CD14-positive monocyte (primary cell): ENCODE data around the gene RNGTT. TPM values are rescaled to one million over a fixed set of nuclear protein-coding genes. Genes with fewer than 3 reads are reported as not detected.
"Not testable (repeated sequence)": the region's sequence is repeated elsewhere in the genome, so short reads cannot be mapped to it uniquely, and the experiment has no call there.

Experiments
- DNase-seq, 3 donors: peaks; one replicate each; pipeline ENCODE4 v3.0.0-alpha.2; 2011 to 2022
- H2AFZ ChIP-seq: 2 replicates; pipeline ENCODE4 v1.6.0; 2012; ENCODE audit warnings: mild to moderate bottlenecking, low read depth, low read length, inconsistent platforms; ENCODE audit not compliant: insufficient read depth, poor library complexity, severe bottlenecking
- H3K27ac ChIP-seq, 2 donors: 1 replicate in 1 of 2; 2 replicates in 1 of 2; pipeline ENCODE4 v1.5.1; 2012 to 2013; ENCODE audit warnings: low read length in 2 of 2, control low read depth in 1 of 2, inconsistent platforms in 1 of 2, low read depth in 1 of 2, mild to moderate bottlenecking in 1 of 2
- H3K27me3 ChIP-seq, 2 donors: one replicate each; pipeline versions ENCODE4 v1.6.0 to v1.6.1; 2011 to 2013; ENCODE audit warnings: low read length in 2 of 2; ENCODE audit not compliant: control insufficient read depth in 2 of 2, insufficient read depth in 2 of 2
- H3K36me3 ChIP-seq, 2 donors: replicated peaks in 1 of 2; 1 replicate in 1 of 2; 2 replicates in 1 of 2; pipeline versions ENCODE4 v1.5.1 to v1.6.1; 2012 to 2013; ENCODE audit warnings: low read length in 2 of 2, control low read depth in 1 of 2, inconsistent platforms in 1 of 2, mild to moderate bottlenecking in 1 of 2; ENCODE audit not compliant: insufficient read depth in 2 of 2, control insufficient read depth in 1 of 2
- H3K4me1 ChIP-seq, 2 donors: 1 replicate in 1 of 2; 2 replicates in 1 of 2; pipeline versions ENCODE4 v1.5.1 to v1.6.1; 2012 to 2013; ENCODE audit warnings: low read length in 2 of 2, control low read depth in 1 of 2, inconsistent platforms in 1 of 2, mild to moderate bottlenecking in 1 of 2, moderate library complexity in 1 of 2; ENCODE audit not compliant: insufficient read depth in 2 of 2, control insufficient read depth in 1 of 2
- H3K4me2 ChIP-seq: replicated peaks from 2 replicates; pipeline ENCODE3; 2012; ENCODE audit warnings: low read length, moderate library complexity, mild to moderate bottlenecking; ENCODE audit not compliant: poor library complexity, severe bottlenecking; ENCODE audit errors: extremely low read depth
- H3K4me3 ChIP-seq, 3 experiments: fragments of 200-600 bp in 1 of 3; sonication (generic) in 1 of 3; replicated peaks in 1 of 3; 1 replicate in 2 of 3; 2 replicates in 1 of 3; pipeline ENCODE4 v1.5.1; 2011 to 2013; ENCODE audit warnings: low read length in 3 of 3, mild to moderate bottlenecking in 3 of 3, control low read depth in 2 of 3, low read depth in 2 of 3, inconsistent platforms in 1 of 3, moderate library complexity in 1 of 3
- H3K79me2 ChIP-seq: 2 replicates; pipeline ENCODE4 v1.6.0; 2012; ENCODE audit warnings: mild to moderate bottlenecking, control low read depth, inconsistent platforms, low read length, moderate library complexity; ENCODE audit not compliant: insufficient read depth
- H3K9ac ChIP-seq: 2 replicates; pipeline ENCODE4 v1.6.0; 2017; ENCODE audit warnings: low read length, mild to moderate bottlenecking; ENCODE audit not compliant: insufficient read depth, poor library complexity, severe bottlenecking
- H3K9me3 ChIP-seq, 2 donors: replicated peaks in 1 of 2; 1 replicate in 1 of 2; 2 replicates in 1 of 2; pipeline versions ENCODE4 v1.5.1 to v1.6.1; 2012 to 2013; ENCODE audit warnings: low read length in 2 of 2, control low read depth in 1 of 2; ENCODE audit not compliant: control insufficient read depth in 1 of 2, insufficient read depth in 1 of 2
- H4K20me1 ChIP-seq: 2 replicates; pipeline ENCODE4 v1.6.0; 2012; ENCODE audit warnings: mild to moderate bottlenecking, low read length, control low read depth, moderate library complexity; ENCODE audit not compliant: insufficient read depth
- H3K27ac Mint-ChIP-seq, 7 donors: one replicate each; pipeline ENCODE4 v1.8.0; 2020; ENCODE audit warnings: mild to moderate bottlenecking in 7 of 7, mixed read lengths in 7 of 7, moderate library complexity in 6 of 7, inconsistent platforms in 2 of 7
- H3K27me3 Mint-ChIP-seq, 3 donors: one replicate each; pipeline ENCODE4 v1.8.0; 2021 to 2022; ENCODE audit warnings: low read depth in 3 of 3, mild to moderate bottlenecking in 3 of 3, mixed read lengths in 3 of 3, moderate library complexity in 3 of 3, inconsistent platforms in 1 of 3
- H3K36me3 Mint-ChIP-seq, 2 donors: one replicate each; pipeline ENCODE4 v1.8.0; 2020; ENCODE audit warnings: mixed read lengths in 2 of 2, inconsistent platforms in 1 of 2, mild to moderate bottlenecking in 1 of 2
- H3K4me1 Mint-ChIP-seq: one replicate; pipeline ENCODE4 v1.8.0; 2020; ENCODE audit warnings: mild to moderate bottlenecking, mixed read lengths
- H3K4me3 Mint-ChIP-seq, 2 donors: one replicate each; pipeline ENCODE4 v1.8.0; 2020; ENCODE audit warnings: mild to moderate bottlenecking in 2 of 2, mixed read lengths in 2 of 2, moderate library complexity in 1 of 2
- H3K9me3 Mint-ChIP-seq, 7 donors: one replicate each; pipeline ENCODE4 v1.8.0; 2020 to 2022; ENCODE audit warnings: mixed read lengths in 7 of 7, mild to moderate bottlenecking in 6 of 7, moderate library complexity in 6 of 7, inconsistent platforms in 2 of 7
- CTCF ChIP-seq: fragments of 200-600 bp; IDR thresholded peaks from one replicate; pipeline ENCODE4 v1.8.0; 2022; ENCODE audit warnings: antibody characterized with exemption, mild to moderate bottlenecking
- WGBS: methylation state at CpG from one replicate; pipeline ENCODE4 v1.1.5; 2013; ENCODE audit warnings: missing lambda C conversion rate; ENCODE audit not compliant: insufficient coverage; 5-methylcytosine and 5-hydroxymethylcytosine counted together
- intact Hi-C, 2 donors: fragments of 100-400 bp; cut with micrococcal nuclease; formaldehyde crosslinking; loops; one replicate each; pipeline versions ENCODE4 v1.15.0 to v1.15.1; 2023
- polyA plus RNA-seq, 3 donors: library from polyadenylated mRNA; depleted of rRNA in 1 of 3; unstranded in 2 of 3; stranded (reverse) in 1 of 3; fragments of 300-500 nt in 2 of 3; fragments of >200 nt in 1 of 3; fragmentation: Illumina TruSeq in 2 of 3; gene quantifications; 1 replicate in 2 of 3; 2 replicates in 1 of 3; pipeline ENCODE4 v1.2.3, GENCODE V29; 2012 to 2021

The RNGTT gene
- polyA plus RNA-seq, 3 donors: 2.3 to 8.6 (median 5.8) TPM

- H3K4me3 ChIP-seq: no peak overlapping the region
- no peaks in the 10 kb centered on the region for H4K20me1 ChIP-seq
- H3K9me3 Mint-ChIP-seq: peaks cover 4 to 18% (median 14%) of the 10 kb centered on the region in 7 donors
- no peaks in the 10 kb centered on the region for H3K79me2 ChIP-seq
- H3K9ac ChIP-seq: no peak overlapping the region
- no peak for DNase-seq
- no peak overlapping the region for H3K27ac ChIP-seq
- no peak overlapping the region for H3K4me2 ChIP-seq
- intact Hi-C loops: no loop called here
- TF ChIP-seq CTCF: no peak
- H3K4me3 Mint-ChIP-seq: no peak overlapping the region
- H3K4me1 ChIP-seq: no peaks in the 10 kb centered on the region
- H3K4me1 Mint-ChIP-seq: no peaks in the 10 kb centered on the region
- 75% methylated on average over 2 of the region's 6 CpGs for WGBS
- no peaks in the 10 kb centered on the region for H3K27me3 ChIP-seq
- H3K27me3 Mint-ChIP-seq: peaks cover 0 to 5% (median 0%) of the 10 kb centered on the region in 3 donors
- no peak overlapping the region for H2AFZ ChIP-seq
- H3K9me3 ChIP-seq: peaks cover 5 to 12% of the 10 kb centered on the region in 2 donors
- H3K36me3 ChIP-seq: no peaks in the 10 kb centered on the region
- H3K36me3 Mint-ChIP-seq: no peaks in the 10 kb centered on the region
- H3K27ac Mint-ChIP-seq: no peak overlapping the region
These were observed 9.3 kb upstream of the RNGTT start for GRCh38 chr6:88972504-88973423.

- no peak overlapping the region for H3K27ac Mint-ChIP-seq
- Histone ChIP-seq H3K79me2 (no peaks in the 10 kb centered on the region), H3K4me3 (no peak overlapping the region), H4K20me1 (no peaks in the 10 kb centered on the region), H2AFZ (no peak overlapping the region), H3K9me3 (peaks cover 19 to 25% of the 10 kb centered on the region in 2 donors), H3K4me2 (no peak overlapping the region), H3K27ac (no peak overlapping the region), H3K9ac (no peak overlapping the region), H3K27me3 (no peaks in the 10 kb centered on the region), H3K4me1 (no peaks in the 10 kb centered on the region), H3K36me3 (no peaks in the 10 kb centered on the region)
- TF ChIP-seq CTCF: no peak
- no peaks in the 10 kb centered on the region for H3K36me3 Mint-ChIP-seq
- 100% methylated on average over 1 of the region's 2 CpGs for WGBS
- H3K9me3 Mint-ChIP-seq: peaks cover 7 to 42% (median 29%) of the 10 kb centered on the region in 7 donors
- H3K4me1 Mint-ChIP-seq: no peaks in the 10 kb centered on the region
- intact Hi-C loops: no loop called here
- no peak overlapping the region for H3K4me3 Mint-ChIP-seq
- H3K27me3 Mint-ChIP-seq: peaks cover 0 to 7% (median 0%) of the 10 kb centered on the region in 3 donors
- no peak for DNase-seq
These were observed 6.9 kb upstream of the RNGTT start for GRCh38 chr6:88970301-88970700.

- not testable (repeated sequence) for H3K4me3 Mint-ChIP-seq, H3K27me3 ChIP-seq, H3K36me3 ChIP-seq, H3K27ac Mint-ChIP-seq, H3K79me2 ChIP-seq, H3K4me1 ChIP-seq, H3K27me3 Mint-ChIP-seq, H4K20me1 ChIP-seq, H3K36me3 Mint-ChIP-seq, H3K4me3 ChIP-seq, H3K9ac ChIP-seq, H3K27ac ChIP-seq, H2AFZ ChIP-seq, DNase-seq, H3K4me1 Mint-ChIP-seq, H3K4me2 ChIP-seq
- peaks cover 7 to 46% (median 31%) of the 10 kb centered on the region in 7 donors for H3K9me3 Mint-ChIP-seq
- peaks cover 19 to 25% of the 10 kb centered on the region in 2 donors for H3K9me3 ChIP-seq
- intact Hi-C loops: loop anchor here in 1 of 2 donors (10.0 kb wide), 2 partner anchors 666 to 856 kb away; partner anchors contain the start of genes CASP8AP2 and LYRM2
- WGBS: 100% methylated on average over 1 of the region's 2 CpGs
These were observed 5.8 kb upstream of the RNGTT start for GRCh38 chr6:88969255-88969654.
